Stomach (tissue), 9 donors: ENCODE measurements around the gene CX3CL1. TPM values are rescaled to one million over a fixed set of nuclear protein-coding genes. Genes with fewer than 3 reads are reported as not detected.
"Not testable (repeated sequence)": the region's sequence is repeated elsewhere in the genome, so short reads cannot be mapped to it uniquely, and the experiment has no call there.

Experiments
- DNase-seq, 2 donors: peaks; one replicate each; pipeline versions ENCODE4 v3.0.0 to v3.0.0-alpha.2; 2013 to 2019
- H3K27ac ChIP-seq, 5 donors: fragments of 200-600 bp in 4 of 5; sonication (generic) in 4 of 5; one replicate each; pipeline ENCODE4 v1.5.1; 2013 to 2019; ENCODE audit warnings: mild to moderate bottlenecking in 1 of 5, moderate library complexity in 1 of 5
- H3K27me3 ChIP-seq, 3 donors: fragments of 200-600 bp; sonication (generic); one replicate each; pipeline ENCODE4 v1.5.1; 2017 to 2019; ENCODE audit warnings: mixed run types in 1 of 3
- H3K36me3 ChIP-seq, 4 donors: fragments of 200-600 bp; sonication (generic); 1 replicate in 3 of 4; 2 replicates in 1 of 4; pipeline ENCODE4 v1.5.1; 2016 to 2019
- H3K4me1 ChIP-seq, 4 donors: fragments of 200-600 bp; sonication (generic); one replicate each; pipeline ENCODE4 v1.5.1; 2016 to 2019
- H3K4me3 ChIP-seq, 4 donors: fragments of 200-600 bp; sonication (generic) in 3 of 4; one replicate each; pipeline ENCODE4 v1.5.1; 2016 to 2019; ENCODE audit warnings: mild to moderate bottlenecking in 1 of 4
- H3K9me3 ChIP-seq, 4 donors: fragments of 200-600 bp; sonication (generic); one replicate each; pipeline ENCODE4 v1.5.1; 2016 to 2019
- EP300 ChIP-seq: sonication (generic); formaldehyde crosslinking; IDR thresholded peaks from one replicate; pipeline ENCODE4 v1.6.1; 2017; ENCODE audit warnings: antibody characterized with exemption
- POLR2A ChIP-seq, 4 donors: fragments of 450-650 bp; IDR thresholded peaks; one replicate each; pipeline ENCODE4 v1.6.1; 2016; ENCODE audit warnings: antibody characterized with exemption in 4 of 4, control low read depth in 2 of 4, mild to moderate bottlenecking in 1 of 4, moderate library complexity in 1 of 4
- POLR2AphosphoS5 ChIP-seq, 3 donors: sonication (generic); formaldehyde crosslinking; IDR thresholded peaks; one replicate each; pipeline ENCODE4 v1.6.1; 2016; ENCODE audit warnings: antibody characterized with exemption in 3 of 3
- WGBS, 5 donors: extraction: QIAGEN DNeasy Blood & Tissue Kit in 3 of 5; methylation state at CpG; one replicate each; pipeline versions ENCODE4 v1.1.5 to v1.1.7; 2013 to 2018; 5-methylcytosine and 5-hydroxymethylcytosine counted together
- intact Hi-C: fragments of 100-400 bp; cut with DNase I; formaldehyde crosslinking; loops from one replicate; pipeline ENCODE4 v1.15.1; 2023; ENCODE audit warnings: low total_unique reads
- polyA plus RNA-seq, 3 donors: library from polyadenylated mRNA; stranded (reverse); fragments of 200-250 nt; gene quantifications; one replicate each; pipeline ENCODE4 v1.2.3, GENCODE V29; 2013
- total RNA-seq, 5 donors: library from RNA; depleted of rRNA; stranded (reverse); fragments of >200 nt; gene quantifications; one replicate each; pipeline versions ENCODE4 v1.1.0 to v1.2.3, GENCODE V29; 2014 to 2016
- TF ChIP-seq, protein P1 (sequence below), 7 experiments: fragments of 450-650 bp in 4 of 7; fragments of 200-600 bp in 3 of 7; sonication (generic) in 3 of 7; IDR thresholded peaks; one replicate each; pipeline ENCODE4 v1.5.1; 2016 to 2019; ENCODE audit warnings: antibody characterized with exemption in 7 of 7, control low read depth in 2 of 7, mild to moderate bottlenecking in 1 of 7
- donor health status: healthy with polysubstance abuse.
- donor health status: Bipolar disorder and iron deficiency.
- donor health status: healthy.

Gene CX3CL1
- total and polyA plus RNA-seq, 8 donors = 1.3 to 43.8 (median 6.7) TPM; not detected in 2

DNA sequence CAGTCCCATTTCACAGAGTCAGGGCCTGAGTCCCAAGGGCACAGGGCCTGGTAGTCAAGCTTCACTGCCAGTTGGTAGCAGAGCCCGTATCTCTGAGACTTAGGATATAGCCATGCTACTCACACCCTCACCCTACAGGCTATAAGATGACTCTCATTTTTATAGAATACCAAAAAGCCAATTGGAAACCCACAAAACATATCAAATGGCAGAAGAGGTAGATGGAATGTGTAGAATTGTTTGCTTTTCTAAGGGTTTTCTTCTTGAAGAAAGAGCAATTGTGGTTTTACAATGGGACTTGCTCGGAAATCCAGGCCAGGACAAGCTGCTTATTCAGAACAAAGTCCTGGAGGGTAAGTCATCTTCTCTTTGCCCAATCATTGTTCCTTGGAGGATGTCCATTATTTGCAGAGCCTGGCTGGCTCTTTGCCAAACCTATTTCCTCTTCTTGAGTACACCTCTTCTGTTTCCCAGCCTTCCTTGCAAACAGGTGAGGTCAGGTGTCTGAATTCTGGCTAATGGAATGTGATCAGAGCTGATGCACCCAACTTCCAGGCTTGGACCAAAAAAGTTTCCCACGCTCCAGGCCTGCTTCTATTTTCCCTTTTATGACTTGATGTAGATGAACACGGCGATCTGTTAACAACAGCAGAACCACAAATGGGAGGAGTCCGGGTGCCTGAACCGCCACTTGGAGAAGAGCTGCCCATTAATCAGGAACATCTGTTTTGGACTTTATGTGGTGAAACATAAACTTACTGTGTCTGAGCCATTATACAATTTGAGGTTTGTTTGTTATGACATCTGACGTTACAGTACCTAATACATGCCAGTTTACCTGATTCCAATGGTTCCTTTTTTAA, 30.6 kb upstream of the CX3CL1 start:
- 46 to 65% (median 57%) methylated on average over 8 of the region's 8 CpGs for WGBS, 5 donors
- peak; percentile 37 to 77 for DNase-seq
- H3K27ac ChIP-seq = no peak overlapping the region
- TF ChIP-seq EP300 = no peak
- TF ChIP-seq POLR2A (IDR thresholded peaks at IDR 0.05) = no peak
- peak in 2 of 3 donors; percentile 37 to 38 for TF ChIP-seq POLR2AphosphoS5 (IDR thresholded peaks at IDR 0.05)
- peaks cover 0 to 5% (median 0%) of the 10 kb centered on the region in 4 donors for H3K9me3 ChIP-seq
- H3K4me3 ChIP-seq = no peak overlapping the region
- intact Hi-C loops = no loop called here
- peaks cover 0 to 3% (median 0%) of the 10 kb centered on the region in 3 donors for H3K27me3 ChIP-seq
- H3K4me1 ChIP-seq = peaks cover 0 to 19% (median 5%) of the 10 kb centered on the region in 4 donors
- no peaks in the 10 kb centered on the region for H3K36me3 ChIP-seq

DNA sequence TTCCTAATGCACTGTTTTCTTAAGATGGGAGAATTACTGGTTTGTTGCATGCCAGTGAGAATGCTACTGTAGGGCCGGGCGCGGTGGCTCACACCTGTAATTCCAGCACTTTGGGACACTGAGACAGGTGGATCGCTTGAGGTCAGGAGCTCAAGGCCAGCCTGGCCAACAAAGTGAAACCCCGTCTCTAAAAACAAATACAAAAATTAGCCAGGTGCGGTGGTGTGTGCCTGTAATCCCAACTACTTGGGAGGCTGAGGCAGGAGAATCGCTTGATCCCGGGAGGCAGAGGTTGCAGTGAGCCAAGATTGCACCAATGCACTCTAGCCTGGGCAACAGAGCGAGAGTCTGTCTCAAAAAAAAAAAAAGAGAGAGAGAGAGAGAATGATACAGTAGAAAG, 29.7 kb upstream of the CX3CL1 start:
- DNase-seq, H3K4me3 ChIP-seq, H3K27ac ChIP-seq, H3K27me3 ChIP-seq, H3K9me3 ChIP-seq, intact Hi-C loops, H3K36me3 ChIP-seq: not testable (repeated sequence)
- WGBS, 5 donors = 91 to 97% (median 95%) methylated on average over 9 of the region's 9 CpGs
- peaks cover 0 to 19% (median 5%) of the 10 kb centered on the region in 4 donors for H3K4me1 ChIP-seq

DNA sequence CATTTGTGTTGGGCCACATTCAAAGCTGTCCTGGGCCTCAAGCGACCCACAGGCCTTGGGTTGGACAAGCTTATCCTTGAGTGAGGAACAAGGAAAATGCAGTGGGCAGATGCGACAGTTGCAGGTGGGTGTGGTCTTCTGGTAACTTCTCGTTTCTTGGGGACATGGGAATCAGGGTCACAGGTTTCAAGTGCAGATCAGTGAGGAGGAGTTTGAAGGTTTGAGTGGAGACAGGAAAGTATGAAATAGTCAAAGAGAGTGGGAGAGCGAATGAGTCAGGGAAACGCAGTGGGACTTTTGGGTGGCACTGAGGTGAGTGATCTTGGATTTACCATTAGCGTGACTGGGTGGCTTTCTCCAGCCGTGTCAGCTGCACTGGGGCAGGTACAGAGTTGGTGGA, 29.1 kb upstream of the CX3CL1 start:
- no peak for TF ChIP-seq POLR2AphosphoS5 (IDR thresholded peaks at IDR 0.05)
- TF ChIP-seq, protein P1, sequence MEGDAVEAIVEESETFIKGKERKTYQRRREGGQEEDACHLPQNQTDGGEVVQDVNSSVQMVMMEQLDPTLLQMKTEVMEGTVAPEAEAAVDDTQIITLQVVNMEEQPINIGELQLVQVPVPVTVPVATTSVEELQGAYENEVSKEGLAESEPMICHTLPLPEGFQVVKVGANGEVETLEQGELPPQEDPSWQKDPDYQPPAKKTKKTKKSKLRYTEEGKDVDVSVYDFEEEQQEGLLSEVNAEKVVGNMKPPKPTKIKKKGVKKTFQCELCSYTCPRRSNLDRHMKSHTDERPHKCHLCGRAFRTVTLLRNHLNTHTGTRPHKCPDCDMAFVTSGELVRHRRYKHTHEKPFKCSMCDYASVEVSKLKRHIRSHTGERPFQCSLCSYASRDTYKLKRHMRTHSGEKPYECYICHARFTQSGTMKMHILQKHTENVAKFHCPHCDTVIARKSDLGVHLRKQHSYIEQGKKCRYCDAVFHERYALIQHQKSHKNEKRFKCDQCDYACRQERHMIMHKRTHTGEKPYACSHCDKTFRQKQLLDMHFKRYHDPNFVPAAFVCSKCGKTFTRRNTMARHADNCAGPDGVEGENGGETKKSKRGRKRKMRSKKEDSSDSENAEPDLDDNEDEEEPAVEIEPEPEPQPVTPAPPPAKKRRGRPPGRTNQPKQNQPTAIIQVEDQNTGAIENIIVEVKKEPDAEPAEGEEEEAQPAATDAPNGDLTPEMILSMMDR (IDR thresholded peaks at IDR 0.05) = no peak
- no peak for TF ChIP-seq EP300
- no peak for TF ChIP-seq POLR2A (IDR thresholded peaks at IDR 0.05)
- DNase-seq = no peak
- peaks cover 0 to 8% (median 0%) of the 10 kb centered on the region in 3 donors for H3K27me3 ChIP-seq
- intact Hi-C loops = no loop called here
- H3K36me3 ChIP-seq = no peaks in the 10 kb centered on the region
- 81 to 92% (median 87%) methylated on average over 7 of the region's 7 CpGs for WGBS, 5 donors
- peaks cover 0 to 5% (median 0%) of the 10 kb centered on the region in 4 donors for H3K9me3 ChIP-seq
- H3K4me1 ChIP-seq = peaks cover 0 to 19% (median 5%) of the 10 kb centered on the region in 4 donors
- H3K27ac ChIP-seq = no peak overlapping the region
- no peak overlapping the region for H3K4me3 ChIP-seq

DNA sequence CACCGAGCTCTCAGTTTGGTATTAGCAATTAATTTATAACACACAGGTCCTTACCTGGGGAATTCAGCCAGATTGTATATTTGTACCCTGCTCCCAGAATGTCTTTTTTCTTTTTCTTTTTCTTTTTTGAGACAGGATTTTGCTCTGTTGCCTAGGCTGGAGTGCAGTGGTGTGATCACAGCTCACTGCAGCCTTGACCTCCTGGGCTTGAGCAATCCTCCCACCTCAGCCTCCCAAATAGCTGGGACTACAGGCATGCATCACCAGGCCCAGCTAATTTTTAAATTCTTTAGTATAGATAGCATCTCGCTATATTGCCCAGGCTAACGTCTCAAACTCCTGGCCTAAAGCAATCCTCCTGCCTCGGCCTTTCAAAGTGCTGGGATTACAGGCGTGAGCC, 28.2 kb upstream of the CX3CL1 start:
- Histone ChIP-seq H3K27me3 (peaks cover 0 to 17% (median 0%) of the 10 kb centered on the region in 3 donors), H3K4me1 (peaks cover 0 to 19% (median 5%) of the 10 kb centered on the region in 4 donors)
- H3K27ac ChIP-seq, H3K4me3 ChIP-seq, DNase-seq, intact Hi-C loops, H3K36me3 ChIP-seq, H3K9me3 ChIP-seq: not testable (repeated sequence)
- WGBS, 5 donors = 93 to 99% (median 96%) methylated on average over 5 of the region's 5 CpGs

DNA sequence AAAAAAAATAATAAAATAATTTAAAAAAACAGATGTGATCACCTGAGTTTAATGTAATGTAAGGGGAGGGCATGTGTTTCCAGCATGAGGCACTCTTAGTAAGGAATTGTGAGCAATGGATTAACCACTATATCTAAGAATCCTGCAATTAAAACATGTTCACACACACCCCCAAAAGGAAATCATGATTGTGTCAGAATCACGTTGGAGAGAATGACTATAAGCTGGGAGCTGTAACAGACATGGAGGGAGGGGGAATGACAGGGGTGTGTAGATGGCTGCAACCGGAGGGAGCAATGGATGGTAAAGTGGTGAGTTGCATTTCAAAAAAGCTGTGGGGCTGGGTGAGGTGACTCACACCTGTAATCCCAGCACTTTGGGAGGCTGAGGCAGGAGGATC, 27.3 kb upstream of the CX3CL1 start:
- WGBS, 5 donors = 60 to 81% (median 72%) methylated on average over 2 of the region's 2 CpGs

More for the DNA sequence above, 27.3 kb upstream of the CX3CL1 start:
- no peak for TF ChIP-seq POLR2A (IDR thresholded peaks at IDR 0.05)
- TF ChIP-seq POLR2AphosphoS5 (IDR thresholded peaks at IDR 0.05) = no peak
- TF ChIP-seq, protein P1 (IDR thresholded peaks at IDR 0.05) = no peak
- TF ChIP-seq EP300 = no peak
- Histone ChIP-seq H3K27ac (no peak overlapping the region), H3K4me3 (no peak overlapping the region), H3K9me3 (peaks cover 0 to 5% (median 0%) of the 10 kb centered on the region in 4 donors), H3K4me1 (peaks cover 0 to 19% (median 5%) of the 10 kb centered on the region in 4 donors), H3K27me3 (peaks cover 0 to 23% (median 0%) of the 10 kb centered on the region in 3 donors), H3K36me3 (no peaks in the 10 kb centered on the region)
- intact Hi-C loops = no loop called here
- no peak for DNase-seq
